Measurements from ENCODE around the gene CFAP46. TPM values are rescaled to one million over a fixed set of nuclear protein-coding genes. Genes with fewer than 3 reads are reported as not detected.

Gene CFAP46
- total RNA-seq, 4 donors from 2014 or later, result not detected

DNA sequence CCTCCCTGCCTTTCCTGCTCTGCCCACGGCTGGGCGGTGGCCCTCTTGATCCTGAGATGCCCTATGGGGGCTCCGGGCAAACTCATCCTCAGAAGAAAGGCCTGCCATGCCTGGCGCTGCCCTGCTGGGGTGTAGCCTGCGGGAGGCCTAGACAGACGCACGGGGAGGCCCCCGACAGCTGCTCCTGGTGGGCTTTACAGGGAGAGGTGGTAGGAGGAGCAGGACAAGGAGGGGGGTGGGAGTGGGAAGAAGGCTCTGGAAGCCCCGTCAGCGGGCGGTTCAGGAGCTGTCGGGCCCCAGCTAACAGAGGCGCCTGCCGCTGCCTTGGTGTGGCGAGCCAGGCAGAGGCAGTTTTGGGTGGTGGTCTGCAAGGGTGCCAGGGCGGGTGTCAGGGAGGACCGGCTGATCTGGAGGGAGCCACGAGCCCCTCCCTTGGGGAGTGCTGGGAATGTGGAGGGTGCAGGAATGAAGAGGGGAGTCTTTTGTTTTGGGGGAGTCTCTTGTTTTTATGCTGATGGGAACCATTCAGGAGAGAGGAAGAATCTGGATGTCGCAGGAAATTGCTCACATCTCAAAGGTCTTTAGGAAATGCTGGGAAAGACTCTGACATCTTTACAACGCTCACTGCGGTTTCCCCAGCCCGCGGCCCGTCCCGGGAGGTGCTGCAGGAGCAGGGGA lies 63.5 kb downstream of the CFAP46 start:
- H3K4me1 ChIP-seq, result no peaks in the 10 kb centered on the region
- H3K36me3 ChIP-seq, result no peaks in the 10 kb centered on the region
- no peaks in the 10 kb centered on the region for H3K9me3 ChIP-seq
- no peak overlapping the region for H3K27ac ChIP-seq
- no peak overlapping the region for H3K4me3 ChIP-seq
- TF ChIP-seq, protein P1, sequence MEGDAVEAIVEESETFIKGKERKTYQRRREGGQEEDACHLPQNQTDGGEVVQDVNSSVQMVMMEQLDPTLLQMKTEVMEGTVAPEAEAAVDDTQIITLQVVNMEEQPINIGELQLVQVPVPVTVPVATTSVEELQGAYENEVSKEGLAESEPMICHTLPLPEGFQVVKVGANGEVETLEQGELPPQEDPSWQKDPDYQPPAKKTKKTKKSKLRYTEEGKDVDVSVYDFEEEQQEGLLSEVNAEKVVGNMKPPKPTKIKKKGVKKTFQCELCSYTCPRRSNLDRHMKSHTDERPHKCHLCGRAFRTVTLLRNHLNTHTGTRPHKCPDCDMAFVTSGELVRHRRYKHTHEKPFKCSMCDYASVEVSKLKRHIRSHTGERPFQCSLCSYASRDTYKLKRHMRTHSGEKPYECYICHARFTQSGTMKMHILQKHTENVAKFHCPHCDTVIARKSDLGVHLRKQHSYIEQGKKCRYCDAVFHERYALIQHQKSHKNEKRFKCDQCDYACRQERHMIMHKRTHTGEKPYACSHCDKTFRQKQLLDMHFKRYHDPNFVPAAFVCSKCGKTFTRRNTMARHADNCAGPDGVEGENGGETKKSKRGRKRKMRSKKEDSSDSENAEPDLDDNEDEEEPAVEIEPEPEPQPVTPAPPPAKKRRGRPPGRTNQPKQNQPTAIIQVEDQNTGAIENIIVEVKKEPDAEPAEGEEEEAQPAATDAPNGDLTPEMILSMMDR (IDR thresholded peaks at IDR 0.05), result no peak
- no peak for TF ChIP-seq POLR2A (IDR thresholded peaks at IDR 0.05)
- DNase-seq, result peak in 1 of 3 donors; percentile 15
- H3K27me3 ChIP-seq, result no peaks in the 10 kb centered on the region

DNA sequence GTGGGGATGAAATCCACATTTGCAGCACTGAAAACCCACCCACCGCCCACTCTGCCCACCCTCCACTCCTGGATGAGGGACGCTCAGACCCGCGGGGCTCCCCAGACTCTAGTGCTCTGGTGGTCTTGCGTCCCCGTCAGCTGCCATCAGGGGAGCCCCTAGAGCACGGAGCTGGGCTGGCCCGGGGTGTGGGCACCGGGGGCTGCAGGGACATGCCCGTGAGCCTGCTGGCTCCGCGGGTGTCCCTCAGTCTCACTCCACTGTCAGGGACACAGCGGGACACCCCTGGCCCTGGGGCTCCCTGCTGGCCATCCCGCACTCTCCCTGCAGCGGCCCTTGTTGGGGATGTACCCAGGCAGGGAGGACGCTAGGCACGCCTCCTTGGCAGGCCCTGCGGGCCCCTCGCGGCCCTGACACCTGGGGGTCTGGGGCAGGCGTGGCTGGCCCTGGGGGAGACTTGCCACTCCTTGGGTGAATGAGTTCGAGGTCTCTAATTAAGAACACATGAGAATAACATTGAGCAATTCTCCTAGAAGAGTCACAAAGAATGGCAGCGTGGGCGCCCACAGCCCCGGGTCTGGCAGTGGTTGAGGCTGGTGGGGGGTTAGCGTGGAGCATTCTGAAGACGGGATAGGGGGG lies 64.2 kb downstream of the CFAP46 start:
- H3K4me3 ChIP-seq, result no peak overlapping the region
- no peak for TF ChIP-seq POLR2A (IDR thresholded peaks at IDR 0.05)
- TF ChIP-seq, protein P1 (IDR thresholded peaks at IDR 0.05), result no peak
- H3K27ac ChIP-seq, result no peak overlapping the region
- H3K36me3 ChIP-seq, result no peaks in the 10 kb centered on the region
- DNase-seq, result peak in 1 of 3 donors; percentile 24
- H3K4me1 ChIP-seq, result no peaks in the 10 kb centered on the region
- H3K27me3 ChIP-seq, result no peaks in the 10 kb centered on the region
- H3K9me3 ChIP-seq, result no peaks in the 10 kb centered on the region

DNA sequence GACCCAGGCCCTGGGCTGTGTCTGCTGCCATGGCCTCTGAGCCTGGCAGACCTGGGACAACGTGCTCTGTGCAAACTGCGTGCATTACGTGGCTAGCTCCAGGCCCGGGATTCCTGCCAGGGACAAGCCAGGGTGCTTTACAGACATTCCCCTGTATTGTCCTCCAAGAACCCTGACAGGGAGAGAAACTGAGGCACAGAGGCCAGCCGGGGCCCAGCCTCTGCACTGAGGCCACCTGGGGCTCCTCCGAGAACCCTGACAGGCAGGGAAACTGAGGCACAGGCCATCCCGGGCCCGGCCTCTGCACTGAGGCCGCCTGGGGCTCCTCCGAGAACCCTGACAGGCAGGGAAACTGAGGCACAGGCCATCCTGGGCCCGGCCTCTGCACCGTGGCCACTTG lies 64.9 kb downstream of the CFAP46 start:
- peak in 1 of 3 donors; percentile 24 for DNase-seq
- Histone ChIP-seq H3K9me3 (no peaks in the 10 kb centered on the region), H3K4me3 (no peak overlapping the region), H3K27me3 (no peaks in the 10 kb centered on the region), H3K36me3 (no peaks in the 10 kb centered on the region), H3K27ac (no peak overlapping the region), H3K4me1 (no peaks in the 10 kb centered on the region)
- no peak for TF ChIP-seq POLR2A (IDR thresholded peaks at IDR 0.05)
- TF ChIP-seq, protein P1 (IDR thresholded peaks at IDR 0.05), result no peak

DNA sequence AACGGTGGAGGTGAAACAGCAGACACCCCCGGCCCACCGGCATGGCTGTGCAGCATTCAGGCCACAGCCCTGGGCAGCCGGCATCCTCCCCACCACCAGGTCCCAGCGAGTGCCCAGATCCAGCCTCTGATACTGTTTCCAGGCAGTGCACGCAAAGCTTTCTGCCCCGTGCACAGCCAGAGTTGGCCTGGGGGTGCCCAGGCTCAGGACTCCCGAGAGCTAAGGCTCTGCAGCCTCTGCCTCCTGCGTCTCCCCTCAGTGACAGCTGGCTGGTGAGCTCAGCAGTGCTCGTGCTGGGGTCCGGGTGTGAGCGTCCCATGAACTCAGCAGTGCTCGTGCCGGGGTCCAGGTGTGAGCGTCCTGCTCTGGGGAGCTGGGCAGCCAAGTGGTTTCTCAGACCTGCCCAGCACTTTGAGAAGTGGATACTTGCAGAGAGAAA lies 65.4 kb downstream of the CFAP46 start:
- no peaks in the 10 kb centered on the region for H3K4me1 ChIP-seq
- TF ChIP-seq POLR2A (IDR thresholded peaks at IDR 0.05), result no peak
- TF ChIP-seq, protein P1 (IDR thresholded peaks at IDR 0.05), result no peak
- DNase-seq, result peak in 1 of 3 donors; percentile 17
- no peaks in the 10 kb centered on the region for H3K27me3 ChIP-seq
- no peak overlapping the region for H3K4me3 ChIP-seq
- no peak overlapping the region for H3K27ac ChIP-seq
- H3K9me3 ChIP-seq, result no peaks in the 10 kb centered on the region
- H3K36me3 ChIP-seq, result no peaks in the 10 kb centered on the region

DNA sequence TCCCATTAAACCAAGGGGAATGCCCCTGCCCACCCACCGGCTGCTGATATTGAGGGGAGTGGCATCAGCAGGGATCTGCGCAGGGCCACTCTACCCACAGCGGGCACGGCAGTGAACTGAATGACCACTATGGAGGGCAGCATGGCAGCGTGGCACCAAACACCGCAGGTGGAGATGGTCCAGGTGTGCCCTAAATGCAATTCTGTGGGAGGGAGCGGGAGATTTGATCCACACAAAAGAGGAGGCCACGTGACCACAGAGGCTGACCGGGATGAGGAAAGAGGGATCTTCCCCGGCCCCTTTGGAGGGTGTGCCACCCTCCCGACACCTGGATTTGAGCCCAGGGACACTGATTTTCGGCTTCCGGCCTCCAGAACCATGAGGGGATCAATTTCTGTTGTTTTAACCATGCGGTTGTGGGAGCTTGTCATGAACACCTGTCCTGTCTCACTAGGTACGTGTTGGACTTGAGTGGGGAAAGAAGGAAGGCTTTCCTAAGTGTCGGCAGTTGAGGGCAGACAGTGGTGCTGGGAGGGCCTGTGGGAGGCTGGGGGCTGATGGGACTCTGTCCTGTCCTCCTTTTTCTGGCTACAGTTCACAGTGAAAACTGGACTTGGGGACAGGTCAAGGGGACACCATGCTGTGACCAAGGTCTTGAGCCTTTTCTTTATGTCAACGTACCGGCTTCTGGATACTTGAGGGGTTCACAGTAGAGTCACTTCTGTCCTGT lies 66.1 kb downstream of the CFAP46 start:
- H3K27me3 ChIP-seq, result no peaks in the 10 kb centered on the region
- no peaks in the 10 kb centered on the region for H3K9me3 ChIP-seq
- TF ChIP-seq, protein P1 (IDR thresholded peaks at IDR 0.05), result no peak
- no peak for TF ChIP-seq POLR2A (IDR thresholded peaks at IDR 0.05)
- H3K4me3 ChIP-seq, result no peak overlapping the region
- no peaks in the 10 kb centered on the region for H3K36me3 ChIP-seq
- no peaks in the 10 kb centered on the region for H3K4me1 ChIP-seq
- H3K27ac ChIP-seq, result no peak overlapping the region
- DNase-seq, result peak in 1 of 3 donors; percentile 23

Data from Peyer's patch (tissue), 4 donors.